H1 (cell line): ENCODE results near the gene MPP3. TPM values are rescaled to one million over a fixed set of nuclear protein-coding genes. Genes with fewer than 3 reads are reported as not detected.

Experiments
- CTCF ChIA-PET: fragments of 300-600 bp; sonication (Branson Sonifier 250); formaldehyde crosslinking; loops from one replicate; lab custom pipeline; 2021; ENCODE audit not compliant: partially characterized antibody; lab: Charles Lee
- POLR2A ChIA-PET: fragments of 300-600 bp; sonication (Branson Sonifier 250); formaldehyde crosslinking; loops from one replicate; lab custom pipeline; 2021; ENCODE audit warnings: inconsistent platforms; ENCODE audit not compliant: partially characterized antibody; lab: Charles Lee
- DNase-seq, 2 experiments: peaks; one replicate each; pipeline versions ENCODE4 v3.0.0 to v3.0.0-alpha.2; 2010 to 2022; ENCODE audit warnings: low spot score in 2 of 2, low read depth in 1 of 2, mixed read lengths in 1 of 2
- FAIRE-seq: peaks from 2 replicates; lab custom pipeline; 2011; peaks lifted over from hg19 to GRCh38; lab: Jason Lieb, UNC
- H2AFZ ChIP-seq: 2 replicates; pipeline ENCODE4 v1.8.1; 2012; ENCODE audit warnings: low read length, inconsistent platforms
- H2AK5ac ChIP-seq: 2 replicates; pipeline ENCODE4 v1.6.1; 2013; ENCODE audit warnings: low read depth, low read length
- H2BK120ac ChIP-seq: replicated peaks from 2 replicates; pipeline ENCODE3; 2013; ENCODE audit warnings: low read depth, low read length, inconsistent platforms
- H2BK12ac ChIP-seq: 2 replicates; pipeline ENCODE4 v1.6.1; 2013; ENCODE audit warnings: low read depth, low read length
- H2BK15ac ChIP-seq: 2 replicates; pipeline ENCODE4 v1.6.1; 2013; ENCODE audit warnings: low read length
- H2BK20ac ChIP-seq: 2 replicates; pipeline ENCODE4 v1.6.1; 2013; ENCODE audit warnings: low read length
- H2BK5ac ChIP-seq: 2 replicates; pipeline ENCODE4 v1.6.1; 2013; ENCODE audit warnings: low read depth, low read length
- H3K14ac ChIP-seq: 2 replicates; pipeline ENCODE4 v1.6.1; 2013; ENCODE audit warnings: inconsistent platforms; ENCODE audit not compliant: insufficient read length
- H3K18ac ChIP-seq: 2 replicates; pipeline ENCODE4 v1.6.1; 2013; ENCODE audit warnings: low read length; ENCODE audit errors: extremely low read depth
- H3K23ac ChIP-seq: 2 replicates; pipeline ENCODE4 v1.6.1; 2013; ENCODE audit warnings: inconsistent platforms; ENCODE audit not compliant: insufficient read length
- H3K23me2 ChIP-seq: 2 replicates; pipeline ENCODE4 v1.6.1; 2013; ENCODE audit warnings: low read depth, low read length
- H3K27ac ChIP-seq: 2 replicates; pipeline ENCODE4 v1.6.1; 2011; ENCODE audit warnings: low read depth, low read length, inconsistent platforms
- H3K27me3 ChIP-seq, 4 experiments: replicated peaks in 1 of 4; 1 replicate in 1 of 4; 2 replicates in 3 of 4; pipeline versions ENCODE4 v1.6.1 to v1.8.1; 2011 to 2013; ENCODE audit warnings: low read length in 3 of 4, mild to moderate bottlenecking in 3 of 4, inconsistent platforms in 2 of 4, mixed read lengths in 2 of 4, moderate library complexity in 1 of 4; ENCODE audit not compliant: control insufficient read depth in 3 of 4, insufficient read depth in 3 of 4; ENCODE audit errors: extremely low read depth in 1 of 4
- H3K36me3 ChIP-seq, 4 experiments: 2 replicates each; pipeline versions ENCODE4 v1.6.1 to v1.8.1; 2011 to 2013; ENCODE audit warnings: mild to moderate bottlenecking in 4 of 4, low read length in 3 of 4, moderate library complexity in 2 of 4, control low read depth in 1 of 4, inconsistent platforms in 1 of 4; ENCODE audit not compliant: insufficient read depth in 4 of 4, control insufficient read depth in 2 of 4
- H3K4ac ChIP-seq: replicated peaks from 2 replicates; pipeline ENCODE3; 2013; ENCODE audit warnings: low read length, low read depth, mixed read lengths, inconsistent platforms; ENCODE audit not compliant: insufficient read length
- H3K4me1 ChIP-seq, 4 experiments: replicated peaks in 1 of 4; 1 replicate in 1 of 4; 2 replicates in 3 of 4; pipeline versions ENCODE4 v1.6.1 to v1.8.1; 2011 to 2013; ENCODE audit warnings: low read length in 3 of 4, inconsistent platforms in 2 of 4, mixed read lengths in 1 of 4; ENCODE audit not compliant: insufficient read depth in 4 of 4, control insufficient read depth in 3 of 4
- H3K4me2 ChIP-seq, 2 experiments: 2 replicates each; pipeline versions ENCODE4 v1.6.1 to v1.8.1; 2011 to 2013; ENCODE audit warnings: low read depth in 2 of 2, low read length in 2 of 2, control low read depth in 1 of 2, inconsistent platforms in 1 of 2, mild to moderate bottlenecking in 1 of 2; ENCODE audit not compliant: insufficient read depth in 1 of 2
- H3K4me3 ChIP-seq, 4 experiments: fragments of 200-600, 300-600 bp in 1 of 4; sonication (generic), shearing (Covaris generic), sonication (Bioruptor Twin) in 1 of 4; 2 replicates each; pipeline versions ENCODE4 v1.5.1 to v1.8.1; 2011 to 2016; ENCODE audit warnings: low read length in 4 of 4, low read depth in 3 of 4, control low read depth in 2 of 4, inconsistent platforms in 2 of 4, mild to moderate bottlenecking in 2 of 4, mixed read lengths in 1 of 4, moderate library complexity in 1 of 4; ENCODE audit not compliant: insufficient read depth in 2 of 4; ENCODE audit errors: extremely low read depth in 1 of 4
- H3K56ac ChIP-seq: replicated peaks from 2 replicates; pipeline ENCODE3; 2013; ENCODE audit warnings: low read depth, mild to moderate bottlenecking, mixed read lengths, low read length, inconsistent platforms; ENCODE audit not compliant: insufficient read length
- H3K79me1 ChIP-seq: 2 replicates; pipeline ENCODE4 v1.6.1; 2013; ENCODE audit warnings: low read depth, low read length, control low read depth
- H3K79me2 ChIP-seq, 2 experiments: 2 replicates each; pipeline versions ENCODE4 v1.6.1 to v1.8.1; 2012 to 2013; ENCODE audit warnings: low read length in 2 of 2, mild to moderate bottlenecking in 2 of 2, inconsistent platforms in 1 of 2; ENCODE audit not compliant: insufficient read depth in 2 of 2, control insufficient read depth in 1 of 2
- H3K9ac ChIP-seq, 4 experiments: replicated peaks in 1 of 4; 1 replicate in 1 of 4; 2 replicates in 3 of 4; pipeline versions ENCODE4 v1.6.1 to v1.8.1; 2011 to 2013; ENCODE audit warnings: low read depth in 3 of 4, low read length in 3 of 4, control low read depth in 2 of 4, mild to moderate bottlenecking in 2 of 4, moderate library complexity in 2 of 4, inconsistent platforms in 1 of 4; ENCODE audit errors: extremely low read depth in 1 of 4
- H3K9me3 ChIP-seq, 2 experiments: 2 replicates each; pipeline versions ENCODE4 v1.6.1 to v1.8.1; 2012 to 2013; ENCODE audit warnings: mild to moderate bottlenecking in 2 of 2, moderate library complexity in 2 of 2, control low read depth in 1 of 2, inconsistent platforms in 1 of 2, low read depth in 1 of 2, low read length in 1 of 2, mixed read lengths in 1 of 2; ENCODE audit not compliant: insufficient read depth in 2 of 2
- H4K20me1 ChIP-seq, 2 experiments: replicated peaks in 1 of 2; 2 replicates each; pipeline versions ENCODE3 to v1.8.1; 2011 to 2013; ENCODE audit warnings: inconsistent platforms in 2 of 2, low read length in 2 of 2, mild to moderate bottlenecking in 1 of 2; ENCODE audit not compliant: insufficient read depth in 2 of 2, control insufficient read depth in 1 of 2
- H4K5ac ChIP-seq: 2 replicates; pipeline ENCODE4 v1.6.1; 2013; ENCODE audit warnings: low read length, low read depth, mixed read lengths, inconsistent platforms; ENCODE audit not compliant: insufficient read length
- H4K8ac ChIP-seq: 2 replicates; pipeline ENCODE4 v1.8.0; 2013; ENCODE audit warnings: mild to moderate bottlenecking, moderate library complexity, low read length, inconsistent platforms; ENCODE audit not compliant: insufficient read depth; ENCODE audit errors: extremely low read depth
- H4K91ac ChIP-seq: replicated peaks from 2 replicates; pipeline ENCODE3; 2013; ENCODE audit warnings: low read length, mixed read lengths, inconsistent platforms; ENCODE audit not compliant: insufficient read length
- BACH1 ChIP-seq: IDR thresholded peaks from 2 replicates; pipeline ENCODE4 v1.6.1; 2012; ENCODE audit warnings: low read length, improper control_type of control experiment
- BCL11A ChIP-seq, 2 experiments: IDR thresholded peaks; one replicate each; pipeline ENCODE4 v1.6.1; 2011; ENCODE audit warnings: low read depth in 2 of 2, low read length in 2 of 2, mild to moderate bottlenecking in 2 of 2
- CTCF ChIP-seq, 3 experiments: IDR thresholded peaks; 1 replicate in 2 of 3; 2 replicates in 1 of 3; pipeline versions ENCODE4 v1.5.1 to v1.6.1; 2011; ENCODE audit warnings: low read length in 3 of 3, mild to moderate bottlenecking in 3 of 3, inconsistent platforms in 2 of 3, low read depth in 1 of 3, moderate library complexity in 1 of 3; ENCODE audit not compliant: insufficient read depth in 1 of 3; ENCODE audit errors: control extremely low read depth in 1 of 3
- JUN ChIP-seq: IDR thresholded peaks from 2 replicates; pipeline ENCODE4 v1.6.1; 2011; ENCODE audit warnings: low read depth, mild to moderate bottlenecking, improper control_type of control experiment, low read length
- KDM4A ChIP-seq: IDR thresholded peaks from one replicate; pipeline ENCODE4 v1.7.1; 2012; ENCODE audit warnings: low read depth, mild to moderate bottlenecking, moderate library complexity, low read length, inconsistent platforms; ENCODE audit not compliant: severe bottlenecking
- TAF1 ChIP-seq: IDR thresholded peaks from 2 replicates; pipeline ENCODE4 v1.6.1; 2011; ENCODE audit warnings: mild to moderate bottlenecking, low read depth, low read length
- USF2 ChIP-seq: IDR thresholded peaks from 2 replicates; pipeline ENCODE4 v1.6.1; 2011; ENCODE audit warnings: low read length, improper control_type of control experiment
- YY1 ChIP-seq: IDR thresholded peaks from 2 replicates; pipeline ENCODE4 v1.6.1; 2011; ENCODE audit warnings: low read depth, mild to moderate bottlenecking, low read length
- WGBS, 2 experiments: shearing (Covaris generic) in 1 of 2; methylation state at CpG; one replicate each; pipeline versions ENCODE4 v1.1.6 to v1.1.7; 2013 to 2015; ENCODE audit warnings: low lambda C conversion rate in 2 of 2, mixed read lengths in 2 of 2, inconsistent platforms in 1 of 2, low coverage in 1 of 2, missing lambda C conversion rate in 1 of 2; ENCODE audit not compliant: insufficient replicate concordance in 2 of 2, insufficient coverage in 1 of 2, insufficient read length in 1 of 2; ENCODE audit errors: extremely low coverage in 1 of 2, missing lambda C conversion rate in 1 of 2; 5-methylcytosine and 5-hydroxymethylcytosine counted together
- polyA plus RNA-seq, 7 experiments: library from polyadenylated mRNA; depleted of rRNA in 3 of 7; stranded (reverse) in 5 of 7; unstranded in 2 of 7; fragments of >200 nt in 5 of 7; fragments of 200-250 nt in 2 of 7; gene quantifications; 1 replicate in 5 of 7; 2 replicates in 1 of 7; 4 replicates in 1 of 7; pipeline versions ENCODE4 v1.2.1 to v1.2.3, GENCODE V29; 2011 to 2013; ENCODE audit warnings: missing spikeins in 2 of 7, mixed read lengths in 2 of 7
- total RNA-seq: library from RNA; stranded (reverse); fragmentation: NEBNext Ultra II Directional; extraction: Animal tissue kit (Norgen Biotek cat#: 25700); gene quantifications from 2 replicates; pipeline ENCODE4 v1.2.1, GENCODE V29; 2021

The MPP3 gene
- total and polyA plus RNA-seq, 2 of the 8 experiments (the other 6 are each of a cell fraction or from before 2014, with no cell fraction given): 3.1 to 6.1 TPM

- DNase-seq: no peak
- Histone ChIP-seq H2AK5ac (no peak overlapping the region), H3K18ac (no peak overlapping the region), H3K4ac (no peak overlapping the region), H2BK15ac (no peak overlapping the region), H3K23me2 (no peaks in the 10 kb centered on the region), H4K20me1 (no peaks in the 10 kb centered on the region), H3K4me2 (no peak overlapping the region), H3K27me3 (no peaks in the 10 kb centered on the region), H3K27ac (no peak overlapping the region), H3K14ac (no peak overlapping the region), H4K5ac (no peak overlapping the region), H2BK5ac (no peak overlapping the region), H4K8ac (no peak overlapping the region), H2BK20ac (no peak overlapping the region), H3K4me1 (no peaks in the 10 kb centered on the region), H2BK120ac (no peak overlapping the region), H3K9ac (no peak overlapping the region), H3K79me2 (no peaks in the 10 kb centered on the region), H3K4me3 (no peak overlapping the region), H3K36me3 (peaks cover 0 to 10% (median 4%) of the 10 kb centered on the region in 4 experiments; a peak in 3 of 8 replicates), H3K56ac (no peak overlapping the region), H2AFZ (no peak overlapping the region), H3K9me3 (no peaks in the 10 kb centered on the region), H2BK12ac (no peak overlapping the region), H3K79me1 (no peaks in the 10 kb centered on the region; the same call in 1 of the 2 replicates), H3K23ac (no peak overlapping the region), H4K91ac (no peak overlapping the region)
- POLR2A ChIA-PET: interaction anchor here (0.6 to 1.4 kb wide), 4 partner anchors 11 to 736 kb away, joined by 3 to 5 read pairs (median 3); partner anchors contain the start of gene GPATCH8
- no peak for FAIRE-seq
- 88% methylated on average over 6 of the region's 6 CpGs; no CpG with 5 or more reads in 1 of the 2 experiments for WGBS, 2 experiments
- CTCF ChIA-PET: interaction anchor here (0.6 to 15.3 kb wide), 33 partner anchors 8 to 244 kb away, joined by 3 to 220 read pairs (median 4); partner anchors contain the start of genes CD300LG, CFAP97D1 and SOST
- TF ChIP-seq TAF1 (no peak), BCL11A (IDR thresholded peaks at IDR 0.05; ENCODE audit: low read depth in 2 of 2, low read length in 2 of 2) (no peak), KDM4A (no peak), JUN (no peak), YY1 (no peak), USF2 (no peak), CTCF (IDR thresholded peaks at IDR 0.05; ENCODE audit: control extremely low read depth in 1 of 3, insufficient read depth in 1 of 3, low read depth in 1 of 3, low read length in 3 of 3) (no peak), BACH1 (no peak)
These were observed 65.8 kb downstream of the MPP3 start for GRCh38 chr17:43767053-43767712.
